PC-9 (cell line): ENCODE measurements around the gene RNF149. TPM values are rescaled to one million over a fixed set of nuclear protein-coding genes. Genes with fewer than 3 reads are reported as not detected.

ENCODE experiments used
- BruUV-seq: library from RNA; stranded (reverse); fragments of 400-500 nt; replicated peaks from 2 replicates; lab custom pipeline; 2021; lab: Mats Ljungman, UMichigan
- CTCF ChIA-PET: fragments of 300-600 bp; sonication (Branson Sonifier 250); formaldehyde crosslinking; loops from one replicate; lab custom pipeline; 2022; ENCODE audit warnings: antibody characterized with exemption; lab: Charles Lee
- POLR2A ChIA-PET: fragments of 300-600 bp; sonication (Branson Sonifier 250); formaldehyde crosslinking; loops from one replicate; lab custom pipeline; 2022; ENCODE audit warnings: antibody characterized with exemption; ENCODE audit not compliant: unreplicated experiment; lab: Charles Lee
- DNase-seq, 2 experiments: peaks; one replicate each; pipeline versions ENCODE4 v3.0.0 to v3.0.0-alpha.2; 2015 to 2022; ENCODE audit warnings: mixed read lengths in 1 of 2
- H2AFZ ChIP-seq: fragments of 200-600 bp; sonication (generic); 2 replicates; pipeline ENCODE4 v1.8.1; 2017; ENCODE audit warnings: antibody characterized with exemption
- H3F3A ChIP-seq: fragments of 200-600 bp; sonication (generic); 2 replicates; pipeline ENCODE4 v1.8.1; 2017; ENCODE audit warnings: antibody characterized with exemption, mild to moderate bottlenecking, low read depth; ENCODE audit not compliant: insufficient read depth
- H3K27ac ChIP-seq: fragments of 200-600 bp; sonication (generic); 2 replicates; pipeline ENCODE4 v1.6.1; 2016; ENCODE audit warnings: mixed run types
- H3K27me3 ChIP-seq: fragments of 200-600 bp; sonication (generic); 2 replicates; pipeline ENCODE4 v1.6.1; 2016; ENCODE audit warnings: low read depth, mixed run types; ENCODE audit not compliant: insufficient read depth
- H3K36me3 ChIP-seq: fragments of 200-600 bp; sonication (generic); 2 replicates; pipeline ENCODE4 v1.6.1; 2016; ENCODE audit warnings: low read depth, mixed run types
- H3K4me1 ChIP-seq: fragments of 200-600 bp; sonication (generic); replicated peaks from 2 replicates; pipeline ENCODE4 v1.6.1; 2016; ENCODE audit warnings: mixed run types; ENCODE audit not compliant: insufficient read depth
- H3K4me2 ChIP-seq: fragments of 200-600 bp; sonication (generic); 2 replicates; pipeline ENCODE4 v1.6.1; 2017; ENCODE audit warnings: mixed run types
- H3K4me3 ChIP-seq: fragments of 200-600 bp; sonication (generic); 2 replicates; pipeline ENCODE4 v1.6.1; 2016; ENCODE audit warnings: mixed run types
- H3K79me2 ChIP-seq: fragments of 200-600 bp; sonication (generic); 2 replicates; pipeline ENCODE4 v1.6.1; 2017; ENCODE audit warnings: low read depth, mixed run types
- H3K9me2 ChIP-seq: fragments of 200-600 bp; sonication (generic); 2 replicates; pipeline ENCODE4 v1.8.1; 2017; ENCODE audit warnings: mild to moderate bottlenecking; ENCODE audit not compliant: insufficient read depth
- H3K9me3 ChIP-seq: fragments of 200-600 bp; sonication (generic); 2 replicates; pipeline ENCODE4 v1.8.1; 2016; ENCODE audit warnings: low read depth; ENCODE audit not compliant: insufficient read depth
- H4K20me1 ChIP-seq: fragments of 200-600 bp; sonication (generic); 2 replicates; pipeline ENCODE4 v1.8.1; 2017; ENCODE audit not compliant: insufficient read depth
- EZH2 ChIP-seq: fragments of 200-600 bp; sonication (generic); IDR thresholded peaks from 2 replicates; pipeline ENCODE4 v1.8.0; 2017; ENCODE audit warnings: antibody characterized with exemption, low read depth
- intact Hi-C: fragments of 100-400 bp; cut with micrococcal nuclease; formaldehyde crosslinking; loops from one replicate; pipeline ENCODE4 v1.10.0; 2022; ENCODE audit not compliant: unreplicated experiment
- total RNA-seq: library from RNA; stranded (reverse); gene quantifications from 2 replicates; pipeline ENCODE4 v1.2.3, GENCODE V29; 2021
- TF ChIP-seq, protein P1 (sequence below): fragments of 200-600 bp; sonication (generic); conservative IDR thresholded peaks from 2 replicates; pipeline ENCODE4 v1.6.1; 2017; ENCODE audit warnings: mixed run types, antibody characterized with exemption, mild to moderate bottlenecking, moderate library complexity

Gene RNF149
- total RNA-seq, 1 experiment from 2014 or later = 58.6 TPM

- DNase-seq = no peak
- Histone ChIP-seq H3K79me2 (peaks cover 60% of the 10 kb centered on the region), H3K9me3 (no peaks in the 10 kb centered on the region), H3K4me2 (peak overlapping the region; percentile 98), H3K4me1 (peaks cover 55% of the 10 kb centered on the region), H3K27ac (peak overlapping the region; percentile 84), H3K4me3 (peak overlapping the region; percentile 80), H3K27me3 (no peaks in the 10 kb centered on the region), H4K20me1 (peaks cover 40% of the 10 kb centered on the region), H3K9me2 (no peaks in the 10 kb centered on the region), H3K36me3 (peaks cover 14% of the 10 kb centered on the region; the same call in 1 of the 2 replicates), H3F3A (peaks cover 18% of the 10 kb centered on the region), H2AFZ (peak overlapping the region; percentile 95; the same call in 1 of the 2 replicates)
- TF ChIP-seq, protein P1, sequence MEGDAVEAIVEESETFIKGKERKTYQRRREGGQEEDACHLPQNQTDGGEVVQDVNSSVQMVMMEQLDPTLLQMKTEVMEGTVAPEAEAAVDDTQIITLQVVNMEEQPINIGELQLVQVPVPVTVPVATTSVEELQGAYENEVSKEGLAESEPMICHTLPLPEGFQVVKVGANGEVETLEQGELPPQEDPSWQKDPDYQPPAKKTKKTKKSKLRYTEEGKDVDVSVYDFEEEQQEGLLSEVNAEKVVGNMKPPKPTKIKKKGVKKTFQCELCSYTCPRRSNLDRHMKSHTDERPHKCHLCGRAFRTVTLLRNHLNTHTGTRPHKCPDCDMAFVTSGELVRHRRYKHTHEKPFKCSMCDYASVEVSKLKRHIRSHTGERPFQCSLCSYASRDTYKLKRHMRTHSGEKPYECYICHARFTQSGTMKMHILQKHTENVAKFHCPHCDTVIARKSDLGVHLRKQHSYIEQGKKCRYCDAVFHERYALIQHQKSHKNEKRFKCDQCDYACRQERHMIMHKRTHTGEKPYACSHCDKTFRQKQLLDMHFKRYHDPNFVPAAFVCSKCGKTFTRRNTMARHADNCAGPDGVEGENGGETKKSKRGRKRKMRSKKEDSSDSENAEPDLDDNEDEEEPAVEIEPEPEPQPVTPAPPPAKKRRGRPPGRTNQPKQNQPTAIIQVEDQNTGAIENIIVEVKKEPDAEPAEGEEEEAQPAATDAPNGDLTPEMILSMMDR = no peak
- TF ChIP-seq EZH2 = no peak
- BruUV-seq = no TSS peak
- intact Hi-C loops = loop anchor here (2.0 to 5.0 kb wide), 3 partner anchors 21 to 460 kb away; partner anchors contain the start of gene CREG2
- CTCF ChIA-PET = no interaction called here
- POLR2A ChIA-PET = no interaction called here
These were observed 998 bp downstream of the RNF149 start for GRCh38 chr2:101307503-101307902.

- Histone ChIP-seq H3K79me2 (peaks cover 71% of the 10 kb centered on the region), H3K27ac (peak overlapping the region; percentile 84), H3K4me3 (peak overlapping the region; percentile 80), H3K4me2 (peak overlapping the region; percentile 98), H3K9me2 (no peaks in the 10 kb centered on the region), H3K4me1 (peaks cover 61% of the 10 kb centered on the region), H3K36me3 (peaks cover 24% of the 10 kb centered on the region), H3F3A (peaks cover 29% of the 10 kb centered on the region), H4K20me1 (peaks cover 50% of the 10 kb centered on the region), H3K9me3 (no peaks in the 10 kb centered on the region), H3K27me3 (no peaks in the 10 kb centered on the region), H2AFZ (no peak overlapping the region)
- TF ChIP-seq, protein P1 = no peak
- no peak for TF ChIP-seq EZH2
- intact Hi-C loops = loop anchor here (2.0 to 5.0 kb wide), 3 partner anchors 22 to 461 kb away; partner anchors contain the start of gene CREG2
- CTCF ChIA-PET = interaction anchor here (0.6 to 0.7 kb wide), 2 partner anchors 24 to 103 kb away, joined by 3 read pairs; no protein-coding TSS in a partner anchor
- no TSS peak for BruUV-seq
- POLR2A ChIA-PET = interaction anchor here (0.9 kb wide), 1 partner anchor 104 kb away, joined by 5 read pairs; no protein-coding TSS in a partner anchor
- DNase-seq = no peak
These were observed 2.1 kb downstream of the RNF149 start for GRCh38 chr2:101306410-101306809.

- Histone ChIP-seq H2AFZ (no peak overlapping the region), H3K4me2 (peak overlapping the region; percentile 98), H3K79me2 (peaks cover 80% of the 10 kb centered on the region), H3F3A (peaks cover 29% of the 10 kb centered on the region), H3K4me3 (peak overlapping the region; percentile 80), H3K9me2 (no peaks in the 10 kb centered on the region), H4K20me1 (peaks cover 59% of the 10 kb centered on the region), H3K27ac (peak overlapping the region; percentile 84), H3K36me3 (peaks cover 25% of the 10 kb centered on the region), H3K9me3 (no peaks in the 10 kb centered on the region), H3K4me1 (peaks cover 61% of the 10 kb centered on the region), H3K27me3 (no peaks in the 10 kb centered on the region)
- POLR2A ChIA-PET = interaction anchor here (0.9 kb wide), 1 partner anchor 105 kb away, joined by 5 read pairs; no protein-coding TSS in a partner anchor
- CTCF ChIA-PET = interaction anchor here (0.7 kb wide), 1 partner anchor 25 kb away, joined by 3 read pairs; no protein-coding TSS in a partner anchor
- BruUV-seq = no TSS peak
- peak in 1 of 2 experiments; percentile 72 for DNase-seq
- TF ChIP-seq EZH2 = no peak
- TF ChIP-seq, protein P1 = no peak
- intact Hi-C loops = loop anchor here (2.0 to 5.0 kb wide), 3 partner anchors 23 to 462 kb away; partner anchors contain the start of gene CREG2
These were observed 2.9 kb downstream of the RNF149 start for GRCh38 chr2:101305492-101306078.
